GM19372 (cell line): ENCODE measurements around the gene RBFOX1.

Source experiments
- ATAC-seq: cut with Tn5 transposase; IDR thresholded peaks from one replicate; pipeline ENCODE4 v1.9.1; 2021; ENCODE audit warnings: mild to moderate bottlenecking, low read depth, moderate library complexity; ENCODE audit not compliant: unreplicated experiment

The RBFOX1 gene

GRCh38 chr16:7333180-7333725 lies 608 bp downstream of the RBFOX1 start:
- ATAC-seq = no peak

- no peak for ATAC-seq
These were observed 2.3 kb downstream of the RBFOX1 start for GRCh38 chr16:7334801-7335560.

- no peak for ATAC-seq
These were observed 3.5 kb downstream of the RBFOX1 start for GRCh38 chr16:7335991-7336634.

- ATAC-seq = no peak
These were observed 4.1 kb downstream of the RBFOX1 start for GRCh38 chr16:7336742-7337141.

GRCh38 chr16:7338826-7339225 lies 6.2 kb downstream of the RBFOX1 start:
- no peak for ATAC-seq

GRCh38 chr16:7339700-7340099 lies 7.1 kb downstream of the RBFOX1 start:
- ATAC-seq = no peak

GRCh38 chr16:7340938-7341337 lies 8.3 kb downstream of the RBFOX1 start:
- no peak for ATAC-seq

- no peak for ATAC-seq
These were observed 10.0 kb downstream of the RBFOX1 start for GRCh38 chr16:7342598-7342997.

GRCh38 chr16:7343243-7343642 lies 10.6 kb downstream of the RBFOX1 start:
- no peak for ATAC-seq

- ATAC-seq = no peak
These were observed 12.5 kb downstream of the RBFOX1 start for GRCh38 chr16:7344830-7345780.

GRCh38 chr16:7350806-7351205 lies 18.2 kb downstream of the RBFOX1 start:
- ATAC-seq = no peak

- ATAC-seq = no peak
These were observed 19.2 kb downstream of the RBFOX1 start for GRCh38 chr16:7351610-7352510.

- ATAC-seq = no peak
These were observed 23.1 kb downstream of the RBFOX1 start for GRCh38 chr16:7355758-7356157.

GRCh38 chr16:7361416-7362129 lies 28.9 kb downstream of the RBFOX1 start:
- ATAC-seq = no peak

- no peak for ATAC-seq
These were observed 29.6 kb downstream of the RBFOX1 start for GRCh38 chr16:7362231-7362630.

GRCh38 chr16:7363422-7364417 lies 31.1 kb downstream of the RBFOX1 start:
- no peak for ATAC-seq

GRCh38 chr16:7366041-7366440 lies 33.4 kb downstream of the RBFOX1 start:
- ATAC-seq = no peak
